Endothelial cell of umbilical vein (primary cell): ENCODE data around the gene LAMTOR4. TPM values are rescaled to one million over a fixed set of nuclear protein-coding genes. Genes with fewer than 3 reads are reported as not detected.
"Not testable (repeated sequence)": the region's sequence is repeated elsewhere in the genome, so short reads cannot be mapped to it uniquely, and the experiment has no call there.

Experiments used
- BruUV-seq: library from RNA; stranded (reverse); fragments of 400-500 nt; replicated peaks from 2 replicates; lab custom pipeline; 2021; lab: Mats Ljungman, UMichigan
- CTCF ChIA-PET: fragments of 300-600, 350-600 bp; sonication (Branson Sonifier 250); formaldehyde crosslinking; loops from one replicate; lab custom pipeline; 2021; ENCODE audit warnings: antibody characterized with exemption, inconsistent platforms; lab: Charles Lee
- POLR2A ChIA-PET: fragments of 300-600, 350-600 bp; sonication (Branson Sonifier 250); formaldehyde crosslinking; loops from one replicate; lab custom pipeline; 2021; ENCODE audit warnings: antibody characterized with exemption, inconsistent platforms; lab: Charles Lee
- DNase-seq: peaks from one replicate; pipeline ENCODE4 v3.0.0-alpha.2; 2011; ENCODE audit warnings: low read depth, low spot score
- FAIRE-seq: peaks from 2 replicates; lab custom pipeline; 2011; peaks lifted over from hg19 to GRCh38; lab: Jason Lieb, UNC
- H2AFZ ChIP-seq: 2 replicates; pipeline ENCODE4 v1.6.0; 2012; ENCODE audit warnings: low read depth, low read length, control low read depth, inconsistent platforms
- H3K27ac ChIP-seq: 2 replicates; pipeline ENCODE4 v1.5.1; 2011; ENCODE audit warnings: low read depth, mild to moderate bottlenecking, control low read depth, low read length, moderate library complexity; ENCODE audit not compliant: insufficient read depth
- H3K27me3 ChIP-seq, 2 experiments: 2 replicates each; pipeline versions ENCODE4 v1.6.0 to v1.6.1; 2011; ENCODE audit warnings: low read length in 2 of 2, mixed read lengths in 1 of 2; ENCODE audit not compliant: control insufficient read depth in 2 of 2, insufficient read depth in 2 of 2
- H3K36me3 ChIP-seq, 2 experiments: 2 replicates in 1 of 2; 3 replicates in 1 of 2; pipeline ENCODE4 v1.5.1; 2011; ENCODE audit warnings: low read length in 2 of 2, mild to moderate bottlenecking in 1 of 2, moderate library complexity in 1 of 2; ENCODE audit not compliant: control insufficient read depth in 2 of 2, insufficient read depth in 2 of 2; ENCODE audit errors: extremely low read depth in 1 of 2
- H3K4me1 ChIP-seq: 3 replicates; pipeline ENCODE4 v1.5.1; 2011; ENCODE audit warnings: mild to moderate bottlenecking, low read length; ENCODE audit not compliant: control insufficient read depth, insufficient read depth; ENCODE audit errors: extremely low read depth
- H3K4me2 ChIP-seq: 2 replicates; pipeline ENCODE4 v1.6.1; 2011; ENCODE audit warnings: low read length, control low read depth, mixed read lengths; ENCODE audit not compliant: insufficient read depth
- H3K4me3 ChIP-seq, 3 experiments: fragments of 200-600 bp in 1 of 3; sonication (generic), shearing (Covaris generic) in 1 of 3; replicated peaks in 1 of 3; 2 replicates each; pipeline ENCODE4 v1.5.1; 2011 to 2016; ENCODE audit warnings: control low read depth in 3 of 3, low read length in 3 of 3, mild to moderate bottlenecking in 2 of 3, inconsistent platforms in 1 of 3, low read depth in 1 of 3, moderate library complexity in 1 of 3; ENCODE audit not compliant: insufficient read depth in 1 of 3
- H3K79me2 ChIP-seq: 2 replicates; pipeline ENCODE4 v1.6.0; 2012; ENCODE audit warnings: low read length, inconsistent platforms; ENCODE audit not compliant: control insufficient read depth, insufficient read depth
- H3K9ac ChIP-seq: replicated peaks from 2 replicates; pipeline ENCODE3; 2011; ENCODE audit warnings: low read length, control low read depth; ENCODE audit not compliant: insufficient read depth; ENCODE audit errors: extremely low read depth
- H3K9me1 ChIP-seq: replicated peaks from 3 replicates; pipeline ENCODE4 v1.6.0; 2011; ENCODE audit warnings: mild to moderate bottlenecking, low read length; ENCODE audit not compliant: control insufficient read depth, insufficient read depth; ENCODE audit errors: extremely low read depth
- H3K9me3 ChIP-seq: replicated peaks from 2 replicates; pipeline ENCODE4 v1.5.1; 2012; ENCODE audit warnings: low read length, inconsistent platforms; ENCODE audit not compliant: control insufficient read depth, insufficient read depth
- H4K20me1 ChIP-seq: replicated peaks from 2 replicates; pipeline ENCODE3; 2011; ENCODE audit warnings: mild to moderate bottlenecking, low read length; ENCODE audit not compliant: control insufficient read depth, insufficient read depth; ENCODE audit errors: extremely low read depth
- CTCF ChIP-seq, 2 donors: IDR thresholded peaks; 1 replicate in 1 of 2; 2 replicates in 1 of 2; pipeline ENCODE4 v1.5.1; 2011; ENCODE audit warnings: low read length in 2 of 2, mild to moderate bottlenecking in 2 of 2, moderate library complexity in 2 of 2, control low read depth in 1 of 2, inconsistent platforms in 1 of 2, low read depth in 1 of 2; ENCODE audit not compliant: insufficient read depth in 1 of 2; ENCODE audit errors: extremely low read depth in 1 of 2
- EZH2 ChIP-seq: IDR thresholded peaks from 2 replicates; pipeline ENCODE4 v1.6.1; 2012; ENCODE audit warnings: borderline replicate concordance, low read depth, mild to moderate bottlenecking, moderate library complexity, low read length, inconsistent platforms; ENCODE audit not compliant: severe bottlenecking
- FOS ChIP-seq: IDR thresholded peaks from 2 replicates; pipeline ENCODE4 v1.6.1; 2011; ENCODE audit warnings: mild to moderate bottlenecking, low read length, moderate library complexity, borderline replicate concordance; ENCODE audit not compliant: insufficient read depth
- GATA2 ChIP-seq: IDR thresholded peaks from 2 replicates; pipeline ENCODE4 v1.7.0; 2011; ENCODE audit warnings: low read depth, mild to moderate bottlenecking, moderate library complexity, mixed read lengths, low read length; ENCODE audit not compliant: insufficient read length, insufficient read depth
- JUN ChIP-seq: IDR thresholded peaks from 2 replicates; pipeline ENCODE4 v1.6.1; 2011; ENCODE audit warnings: borderline replicate concordance, low read depth; ENCODE audit not compliant: insufficient read length, insufficient read depth
- MAX ChIP-seq: IDR thresholded peaks from 2 replicates; pipeline ENCODE4 v1.6.1; 2011; ENCODE audit not compliant: insufficient read depth, insufficient read length
- MYC ChIP-seq: IDR thresholded peaks from one replicate; pipeline ENCODE4 v1.6.1; 2011; ENCODE audit warnings: mild to moderate bottlenecking, low read depth, low read length
- POLR2A ChIP-seq: IDR thresholded peaks from 2 replicates; pipeline ENCODE4 v1.6.1; 2012; ENCODE audit warnings: low read depth, mild to moderate bottlenecking, control low read depth, low read length
- POLR2AphosphoS5 ChIP-seq: IDR thresholded peaks from 2 replicates; pipeline ENCODE4 v1.6.1; 2012; ENCODE audit warnings: low read depth, mild to moderate bottlenecking, control low read depth, low read length, moderate library complexity; ENCODE audit not compliant: insufficient read depth
- dilution Hi-C: fragments of 300-500 bp; cut with MboI; formaldehyde crosslinking; loops from one replicate; pipeline ENCODE4 v1.15.0; 2019; ENCODE audit warnings: low sequenced_read_pairs; ENCODE audit not compliant: extremely low pct_ligation_motif_present
- intact Hi-C: fragments of 100-400 bp; cut with micrococcal nuclease; formaldehyde crosslinking; loops from one replicate; pipeline ENCODE4 v1.10.0; 2022
- polyA plus RNA-seq, 4 experiments: library from polyadenylated mRNA; depleted of rRNA in 3 of 4; stranded (reverse) in 3 of 4; unstranded in 1 of 4; fragments of >200 nt; gene quantifications; 2 replicates each; pipeline versions ENCODE4 v1.2.1 to v1.2.3, GENCODE V29; 2011 to 2012; ENCODE audit warnings: missing spikeins in 1 of 4
- total RNA-seq: library from RNA; stranded (reverse); gene quantifications from 2 replicates; pipeline ENCODE4 v1.2.3, GENCODE V29; 2021

The LAMTOR4 gene
- total and polyA plus RNA-seq, 2 donors (not counting 3 experiments of a cell fraction or from before 2014, with no cell fraction given) = 139 to 520 TPM

GRCh38 chr7:100183090-100183489 is 34.4 kb downstream of the LAMTOR4 start:
- H3K4me2 ChIP-seq, intact Hi-C loops, BruUV-seq, CTCF ChIA-PET, FAIRE-seq, H3K4me1 ChIP-seq, H4K20me1 ChIP-seq, H2AFZ ChIP-seq, H3K4me3 ChIP-seq, H3K9me1 ChIP-seq, dilution Hi-C loops, H3K79me2 ChIP-seq, H3K27me3 ChIP-seq, POLR2A ChIA-PET, H3K27ac ChIP-seq, H3K9ac ChIP-seq, DNase-seq, H3K36me3 ChIP-seq, H3K9me3 ChIP-seq: not testable (repeated sequence)

- Histone ChIP-seq H2AFZ (no peak overlapping the region), H3K4me1 (no peaks in the 10 kb centered on the region), H3K79me2 (no peaks in the 10 kb centered on the region), H3K27ac (no peak overlapping the region), H3K9me3 (no peaks in the 10 kb centered on the region), H3K9me1 (no peaks in the 10 kb centered on the region), H4K20me1 (no peaks in the 10 kb centered on the region), H3K36me3 (no peaks in the 10 kb centered on the region), H3K27me3 (peaks cover 2 to 4% of the 10 kb centered on the region in 2 experiments), H3K4me3 (no peak overlapping the region), H3K9ac (no peak overlapping the region), H3K4me2 (no peak overlapping the region)
- BruUV-seq = no TSS peak
- ChIA-PET CTCF (interaction anchor here (1.2 kb wide), 1 partner anchor 17 kb away, joined by 4 read pairs; the partner anchor contains the start of gene GAL3ST4), POLR2A (no interaction called here)
- DNase-seq (no peak), FAIRE-seq (no peak)
- dilution Hi-C loops (no loop called here), intact Hi-C loops (no loop called here)
- TF ChIP-seq JUN (no peak), MYC (no peak), EZH2 (no peak), FOS (no peak), POLR2AphosphoS5 (no peak), CTCF (IDR thresholded peaks at IDR 0.05; ENCODE audit: extremely low read depth in 1 of 2, insufficient read depth in 1 of 2, low read depth in 1 of 2, low read length in 2 of 2) (no peak), POLR2A (no peak), GATA2 (no peak), MAX (no peak)
Observed at GRCh38 chr7:100185726-100186125, 37.0 kb downstream of the LAMTOR4 start.
